Measurements from ENCODE around the gene IL19.

IL19 gene

GRCh38 chr1:206890125-206891060 lies 119.8 kb downstream of the IL19 start:
- no peaks in the 10 kb centered on the region for H3K36me3 ChIP-seq (ENCODE audit: control insufficient read depth in 2 of 2, insufficient read depth in 1 of 2, low read length in 2 of 2)
- no peak overlapping the region for H3K4me3 ChIP-seq (ENCODE audit: low read depth, low read length)
- no peak for TF ChIP-seq ZNF701 (tag by site-specific recombination; IDR thresholded peaks at IDR 0.05)
- TF ChIP-seq, protein P1, sequence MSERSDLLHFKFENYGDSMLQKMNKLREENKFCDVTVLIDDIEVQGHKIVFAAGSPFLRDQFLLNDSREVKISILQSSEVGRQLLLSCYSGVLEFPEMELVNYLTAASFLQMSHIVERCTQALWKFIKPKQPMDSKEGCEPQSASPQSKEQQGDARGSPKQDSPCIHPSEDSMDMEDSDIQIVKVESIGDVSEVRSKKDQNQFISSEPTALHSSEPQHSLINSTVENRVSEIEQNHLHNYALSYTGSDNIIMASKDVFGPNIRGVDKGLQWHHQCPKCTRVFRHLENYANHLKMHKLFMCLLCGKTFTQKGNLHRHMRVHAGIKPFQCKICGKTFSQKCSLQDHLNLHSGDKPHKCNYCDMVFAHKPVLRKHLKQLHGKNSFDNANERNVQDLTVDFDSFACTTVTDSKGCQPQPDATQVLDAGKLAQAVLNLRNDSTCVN (tag by site-specific recombination; optimal IDR thresholded peaks at IDR 0.05): no peak
- TF ChIP-seq, protein P2, sequence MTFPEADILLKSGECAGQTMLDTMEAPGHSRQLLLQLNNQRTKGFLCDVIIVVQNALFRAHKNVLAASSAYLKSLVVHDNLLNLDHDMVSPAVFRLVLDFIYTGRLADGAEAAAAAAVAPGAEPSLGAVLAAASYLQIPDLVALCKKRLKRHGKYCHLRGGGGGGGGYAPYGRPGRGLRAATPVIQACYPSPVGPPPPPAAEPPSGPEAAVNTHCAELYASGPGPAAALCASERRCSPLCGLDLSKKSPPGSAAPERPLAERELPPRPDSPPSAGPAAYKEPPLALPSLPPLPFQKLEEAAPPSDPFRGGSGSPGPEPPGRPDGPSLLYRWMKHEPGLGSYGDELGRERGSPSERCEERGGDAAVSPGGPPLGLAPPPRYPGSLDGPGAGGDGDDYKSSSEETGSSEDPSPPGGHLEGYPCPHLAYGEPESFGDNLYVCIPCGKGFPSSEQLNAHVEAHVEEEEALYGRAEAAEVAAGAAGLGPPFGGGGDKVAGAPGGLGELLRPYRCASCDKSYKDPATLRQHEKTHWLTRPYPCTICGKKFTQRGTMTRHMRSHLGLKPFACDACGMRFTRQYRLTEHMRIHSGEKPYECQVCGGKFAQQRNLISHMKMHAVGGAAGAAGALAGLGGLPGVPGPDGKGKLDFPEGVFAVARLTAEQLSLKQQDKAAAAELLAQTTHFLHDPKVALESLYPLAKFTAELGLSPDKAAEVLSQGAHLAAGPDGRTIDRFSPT (tag by site-specific recombination; IDR thresholded peaks at IDR 0.05): no peak
- TF ChIP-seq ZSCAN23 (tag by site-specific recombination; IDR thresholded peaks at IDR 0.05): no peak
- no peak for TF ChIP-seq ZNF175 (tag by site-specific recombination; IDR thresholded peaks at IDR 0.05)
- no peak for TF ChIP-seq ZNF768 (tag by site-specific recombination; IDR thresholded peaks at IDR 0.05)
- no peak for TF ChIP-seq ZNF398 (tag by site-specific recombination; IDR thresholded peaks at IDR 0.05)
- TF ChIP-seq, protein P3, sequence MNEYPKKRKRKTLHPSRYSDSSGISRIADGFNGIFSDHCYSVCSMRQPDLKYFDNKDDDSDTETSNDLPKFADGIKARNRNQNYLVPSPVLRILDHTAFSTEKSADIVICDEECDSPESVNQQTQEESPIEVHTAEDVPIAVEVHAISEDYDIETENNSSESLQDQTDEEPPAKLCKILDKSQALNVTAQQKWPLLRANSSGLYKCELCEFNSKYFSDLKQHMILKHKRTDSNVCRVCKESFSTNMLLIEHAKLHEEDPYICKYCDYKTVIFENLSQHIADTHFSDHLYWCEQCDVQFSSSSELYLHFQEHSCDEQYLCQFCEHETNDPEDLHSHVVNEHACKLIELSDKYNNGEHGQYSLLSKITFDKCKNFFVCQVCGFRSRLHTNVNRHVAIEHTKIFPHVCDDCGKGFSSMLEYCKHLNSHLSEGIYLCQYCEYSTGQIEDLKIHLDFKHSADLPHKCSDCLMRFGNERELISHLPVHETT (tag by site-specific recombination; IDR thresholded peaks at IDR 0.05): no peak
- TF ChIP-seq ZIC2 (tag by site-specific recombination; IDR thresholded peaks at IDR 0.05): no peak
- TF ChIP-seq ZNF174 (tag by site-specific recombination; IDR thresholded peaks at IDR 0.05): no peak
- no peak for TF ChIP-seq ZNF391 (tag by site-specific recombination; IDR thresholded peaks at IDR 0.05; ENCODE audit: borderline replicate concordance, low read depth)
- no peak for TF ChIP-seq YY1 (tag by site-specific recombination; IDR thresholded peaks at IDR 0.05)
- no peak for TF ChIP-seq ZNF677 (tag by site-specific recombination; IDR thresholded peaks at IDR 0.05)
- no peak for TF ChIP-seq ZNF133 (tag by site-specific recombination; IDR thresholded peaks at IDR 0.05)
- ChIA-PET CTCF (interaction anchor here (1.2 kb wide), 1 partner anchor 81 kb away, joined by 3 read pairs; no protein-coding TSS in a partner anchor), POLR2A (no interaction called here)
- H3K9me3 ChIP-seq (ENCODE audit: control insufficient read depth, insufficient read depth, low read depth, low read length): no peaks in the 10 kb centered on the region
- H3K27ac ChIP-seq (ENCODE audit: extremely low read depth, low read depth, low read length): no peak overlapping the region
- H3K4me1 ChIP-seq (ENCODE audit: control insufficient read depth, insufficient read depth, low read length): no peaks in the 10 kb centered on the region; the same call in 1 of the 2 replicates

- TF ChIP-seq ZNF175 (tag by site-specific recombination; IDR thresholded peaks at IDR 0.05) (no peak), ZNF548 (tag by site-specific recombination; IDR thresholded peaks at IDR 0.05) (no peak), ZNF223 (tag by site-specific recombination; IDR thresholded peaks at IDR 0.05) (no peak), ZNF148 (tag by site-specific recombination; IDR thresholded peaks at IDR 0.05; ENCODE audit: borderline replicate concordance) (no peak), ZNF585B (tag by site-specific recombination; IDR thresholded peaks at IDR 0.05) (no peak), MYNN (tag by site-specific recombination; IDR thresholded peaks at IDR 0.05; ENCODE audit: borderline replicate concordance) (no peak), ZFP37 (tag by site-specific recombination; IDR thresholded peaks at IDR 0.05) (no peak), SCRT1 (tag by site-specific recombination; IDR thresholded peaks at IDR 0.05; ENCODE audit: borderline replicate concordance) (no peak), ZBTB17 (tag by site-specific recombination; IDR thresholded peaks at IDR 0.05) (no peak), ZNF433 (tag by site-specific recombination; IDR thresholded peaks at IDR 0.05; ENCODE audit: low read depth) (no peak), ZSCAN16 (tag by site-specific recombination; IDR thresholded peaks at IDR 0.05) (no peak)
- Histone ChIP-seq H3K27ac (ENCODE audit: extremely low read depth, low read depth, low read length) (no peak overlapping the region), H3K36me3 (ENCODE audit: control insufficient read depth in 2 of 2, insufficient read depth in 1 of 2, low read length in 2 of 2) (no peaks in the 10 kb centered on the region), H3K4me1 (ENCODE audit: control insufficient read depth, insufficient read depth, low read length) (no peaks in the 10 kb centered on the region; the same call in 1 of the 2 replicates), H3K9me3 (ENCODE audit: control insufficient read depth, insufficient read depth, low read depth, low read length) (no peaks in the 10 kb centered on the region), H3K4me3 (ENCODE audit: low read depth, low read length) (no peak overlapping the region)
- POLR2A ChIA-PET: no interaction called here
- CTCF ChIA-PET: interaction anchor here (0.5 kb wide), 2 partner anchors 9 to 158 kb away, joined by 3 read pairs; no protein-coding TSS in a partner anchor
These were observed 120.8 kb downstream of the IL19 start for GRCh38 chr1:206891412-206891811.
